Stimulated activated CD4-positive, alpha-beta T cell treated with anti-CD3 and anti-CD28 coated beads, Interleukin-1b, Interleukin-23, amount 100 ng/mL, for 48 hours (primary cell): ENCODE measurements around the gene TFEB.

Experiments
- DNase-seq: peaks from one replicate; pipeline ENCODE4 v3.0.0-alpha.2; 2020

TFEB gene

GRCh38 chr6:41648070-41648585 lies 87.3 kb downstream of the TFEB start:
- no peak for DNase-seq

GRCh38 chr6:41647061-41647511 lies 88.3 kb downstream of the TFEB start:
- no peak for DNase-seq

- no peak for DNase-seq
Measured at GRCh38 chr6:41646026-41646795, 89.2 kb downstream of the TFEB start.

- no peak for DNase-seq
Measured at GRCh38 chr6:41645007-41645618, 90.3 kb downstream of the TFEB start.

- DNase-seq = no peak
Measured at GRCh38 chr6:41644297-41644879, 91.0 kb downstream of the TFEB start.

GRCh38 chr6:41643899-41644269 lies 91.5 kb downstream of the TFEB start:
- no peak for DNase-seq

- DNase-seq = no peak
Measured at GRCh38 chr6:41642960-41643898, 92.2 kb downstream of the TFEB start.

- DNase-seq = no peak
Measured at GRCh38 chr6:41642090-41642959, 93.1 kb downstream of the TFEB start.

- no peak for DNase-seq
Measured at GRCh38 chr6:41641352-41641925, 94.0 kb downstream of the TFEB start.

GRCh38 chr6:41640426-41640825 lies 95.0 kb downstream of the TFEB start:
- DNase-seq = no peak

- no peak for DNase-seq
Measured at GRCh38 chr6:41639809-41640371, 95.5 kb downstream of the TFEB start.

- no peak for DNase-seq
Measured at GRCh38 chr6:41638935-41639808, 96.2 kb downstream of the TFEB start.

- no peak for DNase-seq
Measured at GRCh38 chr6:41638002-41638934, 97.1 kb downstream of the TFEB start, which contains the start of gene MDFI. Gene MDFI (plus strand): TSS chr6:41638468. CDS start chr6:41638750, 282 bp downstream.

GRCh38 chr6:41637194-41638001 lies 98.0 kb downstream of the TFEB start:
- no peak for DNase-seq

- no peak for DNase-seq
Measured at GRCh38 chr6:41636833-41637193, 98.6 kb downstream of the TFEB start.

- no peak for DNase-seq
Measured at GRCh38 chr6:41635365-41635764, 100.0 kb downstream of the TFEB start.

- DNase-seq = no peak
Measured at GRCh38 chr6:41634657-41635056, 100.8 kb downstream of the TFEB start.
